ENCODE data around the gene TXNRD3. TPM values are rescaled to one million over a fixed set of nuclear protein-coding genes. Genes with fewer than 3 reads are reported as not detected.

Gene TXNRD3
- polyA plus RNA-seq, 3 donors: 4.2 to 5.7 (median 5.2) TPM

- WGBS, 3 donors: 65 to 73% (median 66%) methylated on average over 7 of the region's 7 CpGs
Measured at GRCh38 chr3:126676919-126677705, 22.2 kb upstream of the TXNRD3 start.

GRCh38 chr3:126672741-126673140 lies 17.8 kb upstream of the TXNRD3 start:
- H3K27ac ChIP-seq (ENCODE audit: low read depth, low read length): no peak overlapping the region
- 87 to 93% (median 93%) methylated on average over 6 of the region's 6 CpGs for WGBS, 3 donors

More at GRCh38 chr3:126676919-126677705, 22.2 kb upstream of the TXNRD3 start:
- no peak overlapping the region for H3K27ac ChIP-seq (ENCODE audit: low read depth, low read length)

GRCh38 chr3:126672340-126672739 lies 17.4 kb upstream of the TXNRD3 start:
- 81 to 90% (median 89%) methylated on average over 7 of the region's 7 CpGs for WGBS, 3 donors

GRCh38 chr3:126671521-126671920 lies 16.6 kb upstream of the TXNRD3 start:
- 52 to 69% (median 67%) methylated on average over 1 of the region's 1 CpG for WGBS, 3 donors
- H3K27ac ChIP-seq (ENCODE audit: low read depth, low read length): no peak overlapping the region

More at GRCh38 chr3:126672340-126672739, 17.4 kb upstream of the TXNRD3 start:
- no peak overlapping the region for H3K27ac ChIP-seq (ENCODE audit: low read depth, low read length)

GRCh38 chr3:126668450-126669401 lies 13.8 kb upstream of the TXNRD3 start:
- no peak overlapping the region for H3K27ac ChIP-seq (ENCODE audit: low read depth, low read length)
- 86 to 90% (median 87%) methylated on average over 13 of the region's 13 CpGs for WGBS, 3 donors

GRCh38 chr3:126667631-126668449 lies 12.9 kb upstream of the TXNRD3 start:
- H3K27ac ChIP-seq (ENCODE audit: low read depth, low read length): no peak overlapping the region
- 81 to 92% (median 89%) methylated on average over 15 of the region's 15 CpGs for WGBS, 3 donors

- no peak overlapping the region for H3K27ac ChIP-seq (ENCODE audit: low read depth, low read length)
- 86 to 88% (median 88%) methylated on average over 15 of the region's 15 CpGs for WGBS, 3 donors
Measured at GRCh38 chr3:126666658-126667528, 12.0 kb upstream of the TXNRD3 start.

- 77 to 78% (median 78%) methylated on average over 15 of the region's 15 CpGs for WGBS, 3 donors
- H3K27ac ChIP-seq (ENCODE audit: low read depth, low read length): no peak overlapping the region
Measured at GRCh38 chr3:126665959-126666657, 11.2 kb upstream of the TXNRD3 start.

- WGBS, 3 donors: 78 to 85% (median 82%) methylated on average over 6 of the region's 6 CpGs
Measured at GRCh38 chr3:126665221-126665936, 10.5 kb upstream of the TXNRD3 start.

GRCh38 chr3:126664591-126665214 lies 9.8 kb upstream of the TXNRD3 start:
- no peak overlapping the region for H3K27ac ChIP-seq (ENCODE audit: low read depth, low read length)
- 54 to 70% (median 56%) methylated on average over 5 of the region's 5 CpGs for WGBS, 3 donors

More at GRCh38 chr3:126665221-126665936, 10.5 kb upstream of the TXNRD3 start:
- no peak overlapping the region for H3K27ac ChIP-seq (ENCODE audit: low read depth, low read length)

- no peak overlapping the region for H3K27ac ChIP-seq (ENCODE audit: low read depth, low read length)
- WGBS, 3 donors: 83 to 95% (median 92%) methylated on average over 8 of the region's 8 CpGs
Measured at GRCh38 chr3:126663750-126664149, 8.8 kb upstream of the TXNRD3 start.

GRCh38 chr3:126663257-126663656 lies 8.3 kb upstream of the TXNRD3 start:
- no peak overlapping the region for H3K27ac ChIP-seq (ENCODE audit: low read depth, low read length)
- 62 to 81% (median 80%) methylated on average over 4 of the region's 4 CpGs for WGBS, 3 donors

- no peak overlapping the region for H3K27ac ChIP-seq (ENCODE audit: low read depth, low read length)
- 65 to 69% (median 66%) methylated on average over 11 of the region's 11 CpGs for WGBS, 3 donors
Measured at GRCh38 chr3:126661532-126662364, 6.8 kb upstream of the TXNRD3 start.

- 39 to 59% (median 52%) methylated on average over 18 to 19 of the region's 19 CpGs for WGBS, 3 donors
- H3K27ac ChIP-seq (ENCODE audit: low read depth, low read length): no peak overlapping the region
Measured at GRCh38 chr3:126659915-126660886, 5.3 kb upstream of the TXNRD3 start.

All from adipose tissue (tissue), 3 donors.